Neuronal stem cell (in vitro differentiated cells): ENCODE results near the gene SLC2A9.

ENCODE experiments used
- DNase-seq: peaks from one replicate; pipeline ENCODE4 v3.0.0-alpha.2; 2013; ENCODE audit warnings: low spot score
- H2AFZ ChIP-seq: one replicate; pipeline ENCODE4 v1.6.1; 2013; ENCODE audit warnings: mild to moderate bottlenecking, low read length, inconsistent platforms
- H2AK5ac ChIP-seq: 2 replicates; pipeline ENCODE4 v1.6.1; 2013; ENCODE audit warnings: low read depth, mild to moderate bottlenecking, inconsistent platforms, low read length, moderate library complexity, mixed read lengths
- H2BK120ac ChIP-seq: 2 replicates; pipeline ENCODE4 v1.6.1; 2013; ENCODE audit warnings: low read depth, mild to moderate bottlenecking, inconsistent platforms, low read length, moderate library complexity, mixed read lengths
- H2BK12ac ChIP-seq: one replicate; pipeline ENCODE4 v1.6.1; 2013; ENCODE audit warnings: low read length, inconsistent platforms
- H2BK15ac ChIP-seq: 2 replicates; pipeline ENCODE4 v1.6.1; 2013; ENCODE audit warnings: mild to moderate bottlenecking, low read length, inconsistent platforms, mixed read lengths
- H2BK5ac ChIP-seq: one replicate; pipeline ENCODE4 v1.6.1; 2013; ENCODE audit warnings: inconsistent platforms, mild to moderate bottlenecking, low read length, moderate library complexity
- H3K14ac ChIP-seq: one replicate; pipeline ENCODE4 v1.6.1; 2013; ENCODE audit warnings: low read length, inconsistent platforms
- H3K18ac ChIP-seq: 2 replicates; pipeline ENCODE4 v1.6.1; 2013; ENCODE audit warnings: low read length, inconsistent platforms
- H3K23ac ChIP-seq: 2 replicates; pipeline ENCODE4 v1.6.1; 2013; ENCODE audit warnings: low read depth, mild to moderate bottlenecking, mixed read lengths, low read length, inconsistent platforms; ENCODE audit not compliant: poor library complexity
- H3K27ac ChIP-seq: replicated peaks from 3 replicates; pipeline ENCODE4 v1.5.1; 2013; ENCODE audit warnings: low read length, inconsistent platforms
- H3K27me3 ChIP-seq, 3 experiments: 2 replicates each; pipeline ENCODE4 v1.6.1; 2013; ENCODE audit warnings: low read length in 3 of 3, mild to moderate bottlenecking in 2 of 3, inconsistent platforms in 1 of 3, low read depth in 1 of 3, mixed read lengths in 1 of 3, moderate library complexity in 1 of 3; ENCODE audit not compliant: control insufficient read depth in 3 of 3, insufficient read depth in 3 of 3
- H3K36me3 ChIP-seq, 2 donors: replicated peaks in 1 of 2; 2 replicates each; pipeline ENCODE4 v1.6.1; 2013; ENCODE audit warnings: low read length in 2 of 2; ENCODE audit not compliant: control insufficient read depth in 2 of 2, insufficient read depth in 2 of 2
- H3K4ac ChIP-seq: 2 replicates; pipeline ENCODE4 v1.6.1; 2013; ENCODE audit warnings: inconsistent platforms, mild to moderate bottlenecking, low read length, moderate library complexity
- H3K4me1 ChIP-seq, 2 donors: 1 replicate in 1 of 2; 2 replicates in 1 of 2; pipeline ENCODE4 v1.6.1; 2013; ENCODE audit warnings: low read length in 2 of 2, low read depth in 1 of 2; ENCODE audit not compliant: control insufficient read depth in 2 of 2, insufficient read depth in 1 of 2
- H3K4me2 ChIP-seq: one replicate; pipeline ENCODE4 v1.6.1; 2013; ENCODE audit warnings: mild to moderate bottlenecking, low read length, inconsistent platforms; ENCODE audit not compliant: insufficient read depth, poor library complexity, severe bottlenecking
- H3K4me3 ChIP-seq, 2 donors: 2 replicates each; pipeline ENCODE4 v1.5.1; 2013; ENCODE audit warnings: low read length in 2 of 2, mild to moderate bottlenecking in 2 of 2, inconsistent platforms in 1 of 2, moderate library complexity in 1 of 2
- H3K79me1 ChIP-seq: one replicate; pipeline ENCODE4 v1.6.1; 2013; ENCODE audit warnings: low read depth, mild to moderate bottlenecking, inconsistent platforms, low read length, moderate library complexity
- H3K9ac ChIP-seq: one replicate; pipeline ENCODE4 v1.6.1; 2013; ENCODE audit warnings: mild to moderate bottlenecking, low read depth, low read length, inconsistent platforms; ENCODE audit not compliant: poor library complexity
- H3K9me3 ChIP-seq, 2 donors: replicated peaks in 1 of 2; 2 replicates each; pipeline versions ENCODE3 to v1.6.1; 2013; ENCODE audit warnings: low read length in 2 of 2, mild to moderate bottlenecking in 2 of 2, inconsistent platforms in 1 of 2, low read depth in 1 of 2, mixed read lengths in 1 of 2, moderate library complexity in 1 of 2; ENCODE audit not compliant: control insufficient read depth in 2 of 2, insufficient read depth in 1 of 2
- H4K8ac ChIP-seq: one replicate; pipeline ENCODE4 v1.6.1; 2013; ENCODE audit warnings: low read depth, mild to moderate bottlenecking, inconsistent platforms, low read length, moderate library complexity
- H4K91ac ChIP-seq: one replicate; pipeline ENCODE4 v1.6.1; 2013; ENCODE audit warnings: low read length, low read depth, mild to moderate bottlenecking, inconsistent platforms; ENCODE audit not compliant: poor library complexity
- WGBS, 2 donors: extraction: QIAGEN DNeasy Blood & Tissue Kit; methylation state at CpG; one replicate each; pipeline ENCODE4 v1.1.7; 2013; ENCODE audit warnings: missing lambda C conversion rate in 2 of 2, mixed read lengths in 1 of 2; ENCODE audit not compliant: insufficient read length in 2 of 2, insufficient replicate concordance in 1 of 2; ENCODE audit errors: extremely low coverage in 2 of 2; 5-methylcytosine and 5-hydroxymethylcytosine counted together

SLC2A9 gene

GRCh38 chr4:10009861-10010500, 11.3 kb downstream of the SLC2A9 start:
- Histone ChIP-seq H3K14ac (no peak overlapping the region), H3K4me2 (no peak overlapping the region), H4K8ac (no peak overlapping the region), H2AK5ac (no peak overlapping the region), H2AFZ (no peak overlapping the region), H3K9me3 (no peaks in the 10 kb centered on the region), H3K36me3 (no peaks in the 10 kb centered on the region), H3K4ac (no peak overlapping the region), H3K79me1 (no peaks in the 10 kb centered on the region), H3K23ac (no peak overlapping the region), H4K91ac (no peak overlapping the region), H3K4me3 (no peak overlapping the region), H2BK12ac (no peak overlapping the region), H2BK120ac (no peak overlapping the region), H3K18ac (no peak overlapping the region), H3K4me1 (peaks cover 0 to 6% of the 10 kb centered on the region in 2 donors), H2BK5ac (no peak overlapping the region), H3K27ac (no peak overlapping the region), H2BK15ac (no peak overlapping the region), H3K9ac (no peak overlapping the region), H3K27me3 (peaks cover 0 to 20% (median 0%) of the 10 kb centered on the region in 3 experiments)
- no peak for DNase-seq
- WGBS, 2 donors = no CpG with 5 or more reads among the region's 3 CpGs

- peaks cover 0 to 6% of the 10 kb centered on the region in 2 donors for H3K4me1 ChIP-seq
- no peak overlapping the region for H4K8ac ChIP-seq
- no peak for DNase-seq
- no peak overlapping the region for H3K18ac ChIP-seq
- WGBS, 2 donors = no CpG with 5 or more reads among the region's 3 CpGs
- no peak overlapping the region for H3K9ac ChIP-seq
- no peak overlapping the region for H3K27ac ChIP-seq
- H3K79me1 ChIP-seq = no peaks in the 10 kb centered on the region
- no peaks in the 10 kb centered on the region for H3K36me3 ChIP-seq
- H2BK120ac ChIP-seq = no peak overlapping the region
- H3K14ac ChIP-seq = no peak overlapping the region
- no peaks in the 10 kb centered on the region for H3K9me3 ChIP-seq
- H3K23ac ChIP-seq = no peak overlapping the region
- H3K27me3 ChIP-seq = peaks cover 0 to 20% (median 0%) of the 10 kb centered on the region in 3 experiments
- no peak overlapping the region for H2AK5ac ChIP-seq
- H2BK5ac ChIP-seq = no peak overlapping the region
- no peak overlapping the region for H2AFZ ChIP-seq
- H2BK12ac ChIP-seq = no peak overlapping the region
- no peak overlapping the region for H2BK15ac ChIP-seq
- no peak overlapping the region for H3K4me3 ChIP-seq
- H3K4ac ChIP-seq = no peak overlapping the region
- H3K4me2 ChIP-seq = no peak overlapping the region
- no peak overlapping the region for H4K91ac ChIP-seq
Measured at GRCh38 chr4:10008609-10009005, 12.7 kb downstream of the SLC2A9 start.

- H3K4me1 ChIP-seq = peaks cover 0 to 6% of the 10 kb centered on the region in 2 donors
- no peak overlapping the region for H3K9ac ChIP-seq
- H2BK15ac ChIP-seq = no peak overlapping the region
- no peak overlapping the region for H3K27ac ChIP-seq
- H3K4ac ChIP-seq = no peak overlapping the region
- H3K4me2 ChIP-seq = no peak overlapping the region
- no peak overlapping the region for H3K4me3 ChIP-seq
- no peak overlapping the region for H3K14ac ChIP-seq
- H3K27me3 ChIP-seq = peaks cover 0 to 20% (median 0%) of the 10 kb centered on the region in 3 experiments
- H2BK5ac ChIP-seq = no peak overlapping the region
- H2BK12ac ChIP-seq = no peak overlapping the region
- H2AK5ac ChIP-seq = no peak overlapping the region
- no peak overlapping the region for H2AFZ ChIP-seq
- no peaks in the 10 kb centered on the region for H3K79me1 ChIP-seq
- no peaks in the 10 kb centered on the region for H3K36me3 ChIP-seq
- DNase-seq = no peak
- WGBS, 2 donors = no CpG with 5 or more reads among the region's 7 CpGs
- no peak overlapping the region for H3K23ac ChIP-seq
- no peaks in the 10 kb centered on the region for H3K9me3 ChIP-seq
- no peak overlapping the region for H2BK120ac ChIP-seq
- no peak overlapping the region for H4K8ac ChIP-seq
- H3K18ac ChIP-seq = no peak overlapping the region
- no peak overlapping the region for H4K91ac ChIP-seq
Measured at GRCh38 chr4:10007793-10008608, 13.3 kb downstream of the SLC2A9 start.

GRCh38 chr4:10007436-10007740, 13.9 kb downstream of the SLC2A9 start:
- no peak for DNase-seq
- Histone ChIP-seq H3K4me1 (peaks cover 0 to 6% of the 10 kb centered on the region in 2 donors), H3K27ac (no peak overlapping the region), H2BK5ac (no peak overlapping the region), H3K14ac (no peak overlapping the region), H3K4me2 (no peak overlapping the region), H3K36me3 (no peaks in the 10 kb centered on the region), H3K4me3 (no peak overlapping the region), H3K9me3 (no peaks in the 10 kb centered on the region), H4K8ac (no peak overlapping the region), H3K18ac (no peak overlapping the region), H2BK120ac (no peak overlapping the region), H2AFZ (no peak overlapping the region), H3K4ac (no peak overlapping the region), H3K23ac (no peak overlapping the region), H2BK12ac (no peak overlapping the region), H3K9ac (no peak overlapping the region), H4K91ac (no peak overlapping the region), H3K79me1 (no peaks in the 10 kb centered on the region), H2BK15ac (no peak overlapping the region), H2AK5ac (no peak overlapping the region), H3K27me3 (peaks cover 0 to 20% (median 0%) of the 10 kb centered on the region in 3 experiments)
- WGBS, 2 donors = no CpG with 5 or more reads among the region's 1 CpG
